CD4-positive, alpha-beta T cell treated with Interferon alpha-2 for 1 hour (primary cell): ENCODE measurements around the gene LUZP2.

ENCODE experiments used
- DNase-seq, 2 donors: peaks; one replicate each; pipeline ENCODE4 v3.0.0-alpha.2; 2020 to 2022

LUZP2 gene

GRCh38 chr11:24636291-24636629, 139.4 kb downstream of the LUZP2 start:
- DNase-seq: no peak

GRCh38 chr11:24637520-24637919, 140.7 kb downstream of the LUZP2 start:
- no peak for DNase-seq

- no peak for DNase-seq
Measured at GRCh38 chr11:24642648-24643047, 145.8 kb downstream of the LUZP2 start.

GRCh38 chr11:24645563-24645962, 148.7 kb downstream of the LUZP2 start:
- no peak for DNase-seq

GRCh38 chr11:24651873-24652272, 155.0 kb downstream of the LUZP2 start:
- DNase-seq: no peak

GRCh38 chr11:24653901-24654300, 157.0 kb downstream of the LUZP2 start:
- no peak for DNase-seq

- DNase-seq: no peak
Measured at GRCh38 chr11:24661331-24661730, 164.5 kb downstream of the LUZP2 start.

- no peak for DNase-seq
Measured at GRCh38 chr11:24664399-24664798, 167.5 kb downstream of the LUZP2 start.

GRCh38 chr11:24667353-24667968, 170.6 kb downstream of the LUZP2 start:
- no peak for DNase-seq

GRCh38 chr11:24678703-24679348, 182.0 kb downstream of the LUZP2 start:
- DNase-seq: no peak

- DNase-seq: no peak
Measured at GRCh38 chr11:24679821-24680351, 183.0 kb downstream of the LUZP2 start.

- DNase-seq: no peak
Measured at GRCh38 chr11:24683583-24683982, 186.7 kb downstream of the LUZP2 start.

- no peak for DNase-seq
Measured at GRCh38 chr11:24685821-24686220, 189.0 kb downstream of the LUZP2 start.

- no peak for DNase-seq
Measured at GRCh38 chr11:24687531-24688147, 190.8 kb downstream of the LUZP2 start.

GRCh38 chr11:24688981-24689380, 192.1 kb downstream of the LUZP2 start:
- DNase-seq: no peak

GRCh38 chr11:24697522-24698111, 200.8 kb downstream of the LUZP2 start:
- no peak for DNase-seq

GRCh38 chr11:24704716-24705115, 207.9 kb downstream of the LUZP2 start:
- DNase-seq: no peak

GRCh38 chr11:24705474-24705873, 208.6 kb downstream of the LUZP2 start:
- DNase-seq: no peak

GRCh38 chr11:24708616-24709015, 211.8 kb downstream of the LUZP2 start:
- DNase-seq: no peak

- DNase-seq: no peak
Measured at GRCh38 chr11:24709928-24710565, 213.2 kb downstream of the LUZP2 start.

GRCh38 chr11:24714601-24715000, 217.7 kb downstream of the LUZP2 start:
- DNase-seq: no peak

GRCh38 chr11:24716403-24716802, 219.6 kb downstream of the LUZP2 start:
- no peak for DNase-seq

- no peak for DNase-seq
Measured at GRCh38 chr11:24723231-24723630, 226.4 kb downstream of the LUZP2 start.
